HG02885 (cell line): ENCODE data around the gene SCLT1.

ENCODE experiments used
- ATAC-seq: cut with Tn5 transposase; IDR thresholded peaks from one replicate; pipeline ENCODE4 v1.9.1; 2021; ENCODE audit warnings: mild to moderate bottlenecking; ENCODE audit not compliant: unreplicated experiment, poor library complexity

The SCLT1 gene

GRCh38 chr4:128880662-128881061 lies 212.7 kb downstream of the SCLT1 start:
- no peak for ATAC-seq

GRCh38 chr4:128879971-128880370 lies 213.4 kb downstream of the SCLT1 start:
- no peak for ATAC-seq

- ATAC-seq = no peak
Observed at GRCh38 chr4:128879283-128879682, 214.1 kb downstream of the SCLT1 start.

- no peak for ATAC-seq
Observed at GRCh38 chr4:128877934-128878333, 215.4 kb downstream of the SCLT1 start.

- ATAC-seq = no peak
Observed at GRCh38 chr4:128876200-128876599, 217.1 kb downstream of the SCLT1 start.

- no peak for ATAC-seq
Observed at GRCh38 chr4:128871948-128872347, 221.4 kb downstream of the SCLT1 start.

GRCh38 chr4:128869776-128870509 lies 223.4 kb downstream of the SCLT1 start:
- no peak for ATAC-seq

- ATAC-seq = no peak
Observed at GRCh38 chr4:128868758-128869157, 224.6 kb downstream of the SCLT1 start.

- ATAC-seq = no peak
Observed at GRCh38 chr4:128866691-128867090, 226.6 kb downstream of the SCLT1 start.

- ATAC-seq = no peak
Observed at GRCh38 chr4:128866269-128866668, 227.1 kb downstream of the SCLT1 start.

- ATAC-seq = no peak
Observed at GRCh38 chr4:128865132-128865531, 228.2 kb downstream of the SCLT1 start.

GRCh38 chr4:128863312-128864075 lies 229.8 kb downstream of the SCLT1 start:
- no peak for ATAC-seq

- peak; percentile 74 for ATAC-seq
Observed at GRCh38 chr4:128862608-128863311, 230.6 kb downstream of the SCLT1 start.

- peak; percentile 21 for ATAC-seq
Observed at GRCh38 chr4:128861856-128862518, 231.4 kb downstream of the SCLT1 start.

GRCh38 chr4:128859887-128860677 lies 233.3 kb downstream of the SCLT1 start:
- no peak for ATAC-seq

GRCh38 chr4:128858879-128859671 lies 234.3 kb downstream of the SCLT1 start:
- ATAC-seq = no peak

GRCh38 chr4:128856246-128856645 lies 237.1 kb downstream of the SCLT1 start:
- ATAC-seq = no peak

- ATAC-seq = no peak
Observed at GRCh38 chr4:128855621-128856020, 237.7 kb downstream of the SCLT1 start.

- ATAC-seq = peak; percentile 86
Observed at GRCh38 chr4:128854433-128854832, 238.9 kb downstream of the SCLT1 start.
